CD4-positive, alpha-beta T cell treated with Interleukin-4 for 4 hours (primary cell): ENCODE measurements around the gene RBMX2.
"Not testable (repeated sequence)": the region's sequence is repeated elsewhere in the genome, so short reads cannot be mapped to it uniquely, and the experiment has no call there.

Experiments used
- DNase-seq: peaks from one replicate; pipeline ENCODE4 v3.0.0-alpha.2; 2020

RBMX2 gene

GRCh38 chrX:130401415-130402207, at the start of gene RBMX2:
TSS of gene RBMX2 (plus strand) at chrX:130401987. CDS start at chrX:130402033, 46 bp downstream.
- peak; percentile 63 for DNase-seq

GRCh38 chrX:130352050-130352449, 49.7 kb upstream of the RBMX2 start:
- DNase-seq: not testable (repeated sequence)

- no peak for DNase-seq
These were observed 25.7 kb upstream of the RBMX2 start for GRCh38 chrX:130376077-130376476.

GRCh38 chrX:130378024-130378669, 23.6 kb upstream of the RBMX2 start:
- no peak for DNase-seq

GRCh38 chrX:130385520-130385919, 16.3 kb upstream of the RBMX2 start, which contains the start of gene GPR119:
TSS of gene GPR119 (minus strand) at chrX:130385674. CDS start at chrX:130385447, 227 bp downstream.
- no peak for DNase-seq

GRCh38 chrX:130386408-130386808, 15.4 kb upstream of the RBMX2 start:
- DNase-seq: no peak

GRCh38 chrX:130393451-130394074, 8.2 kb upstream of the RBMX2 start:
- no peak for DNase-seq

- no peak for DNase-seq
These were observed 6.4 kb upstream of the RBMX2 start for GRCh38 chrX:130395341-130395740.

- DNase-seq: no peak
These were observed 459 bp downstream of the RBMX2 start for GRCh38 chrX:130402208-130402684.

GRCh38 chrX:130413415-130413814, 11.6 kb downstream of the RBMX2 start:
- no peak for DNase-seq

- DNase-seq: no peak
These were observed 13.0 kb downstream of the RBMX2 start for GRCh38 chrX:130414800-130415199.

- peak; percentile 0 for DNase-seq
These were observed 13.4 kb downstream of the RBMX2 start for GRCh38 chrX:130415201-130415600.

- DNase-seq: no peak
These were observed 15.0 kb downstream of the RBMX2 start for GRCh38 chrX:130416785-130417184.

- DNase-seq: no peak
These were observed 16.3 kb downstream of the RBMX2 start for GRCh38 chrX:130418066-130418465.

- no peak for DNase-seq
These were observed 17.0 kb downstream of the RBMX2 start for GRCh38 chrX:130418740-130419139.

- DNase-seq: no peak
These were observed 17.5 kb downstream of the RBMX2 start for GRCh38 chrX:130419263-130419662.

- no peak for DNase-seq
These were observed 24.7 kb downstream of the RBMX2 start for GRCh38 chrX:130426531-130426930.

GRCh38 chrX:130429236-130429635, 27.4 kb downstream of the RBMX2 start:
- not testable (repeated sequence) for DNase-seq

- no peak for DNase-seq
These were observed 34.1 kb downstream of the RBMX2 start for GRCh38 chrX:130435937-130436336.

- DNase-seq: not testable (repeated sequence)
These were observed 36.2 kb downstream of the RBMX2 start for GRCh38 chrX:130437996-130438395.

- DNase-seq: no peak
These were observed 42.1 kb downstream of the RBMX2 start for GRCh38 chrX:130443875-130444274.

GRCh38 chrX:130444641-130445336, 43.0 kb downstream of the RBMX2 start:
- DNase-seq: no peak

GRCh38 chrX:130446974-130447373, 45.2 kb downstream of the RBMX2 start:
- DNase-seq: no peak
